NCI-H748 (cell line): ENCODE results near the gene FGF14.
A peak's percentile ranks its signal among the peaks of the same experiment; 100 is the strongest.

Experiments
- DNase-seq: peaks from one replicate; lab custom pipeline; 2025; ENCODE audit not compliant: unreplicated experiment; lab: John Stamatoyannopoulos, UW

The FGF14 gene

DNA sequence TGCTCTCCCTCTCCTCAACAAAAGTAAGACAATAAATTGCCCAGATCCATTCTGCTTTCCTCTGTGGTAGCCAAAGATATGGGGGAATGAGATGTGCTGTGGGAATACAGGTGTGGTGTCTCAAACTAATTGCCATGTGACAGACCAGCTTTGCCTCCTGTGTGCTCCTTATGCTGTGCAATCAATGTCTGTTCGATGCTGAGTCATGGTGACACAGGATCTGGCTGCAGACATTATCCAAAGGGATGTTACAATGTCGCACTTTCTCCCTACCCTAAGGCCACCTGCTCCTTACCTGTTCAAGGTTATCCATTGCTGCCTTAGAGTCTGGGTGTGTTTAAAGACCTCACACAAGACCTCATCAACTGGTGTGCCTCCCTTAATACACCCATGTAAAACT lies 32.5 kb downstream of the FGF14 start:
- DNase-seq, result peak; percentile 76

DNA sequence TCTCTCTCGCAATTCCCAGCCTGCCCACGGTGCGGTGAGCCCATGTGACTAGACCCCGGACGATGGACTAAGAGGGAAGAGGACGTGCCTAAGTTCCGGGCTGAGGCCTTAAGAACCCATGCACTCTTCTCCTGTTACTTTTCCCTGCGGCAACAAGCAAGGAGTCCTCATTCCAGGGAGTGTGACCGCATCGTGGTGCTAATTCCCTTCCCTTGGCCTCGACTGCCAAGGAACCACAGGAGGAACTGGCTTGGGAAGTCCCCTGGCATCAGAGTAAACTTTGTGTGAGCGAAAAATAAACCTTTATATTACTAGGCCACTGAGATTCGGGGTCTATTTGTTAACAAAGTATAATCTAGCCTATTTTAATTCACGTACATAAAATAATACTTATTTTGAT lies 34.0 kb downstream of the FGF14 start:
- no peak for DNase-seq

DNA sequence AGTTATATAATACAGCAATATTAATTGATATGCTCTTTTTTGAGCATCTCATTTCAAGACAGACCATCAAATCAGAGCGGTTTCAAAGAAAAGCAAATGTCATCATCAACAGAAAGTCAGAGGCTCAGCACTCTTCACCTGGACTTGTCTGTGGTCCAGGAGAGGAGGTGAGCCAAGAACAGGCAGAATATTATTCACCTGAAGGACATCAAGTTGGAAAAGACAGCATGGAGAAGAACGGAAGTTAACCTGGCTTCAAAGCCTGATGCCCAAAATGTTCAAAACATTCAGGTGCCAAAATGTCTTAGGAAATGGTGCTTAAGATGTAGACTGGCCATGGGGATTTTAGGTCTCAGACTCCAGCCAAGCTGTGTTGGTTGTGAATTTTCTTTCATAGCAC lies 40.7 kb downstream of the FGF14 start:
- DNase-seq, result no peak

DNA sequence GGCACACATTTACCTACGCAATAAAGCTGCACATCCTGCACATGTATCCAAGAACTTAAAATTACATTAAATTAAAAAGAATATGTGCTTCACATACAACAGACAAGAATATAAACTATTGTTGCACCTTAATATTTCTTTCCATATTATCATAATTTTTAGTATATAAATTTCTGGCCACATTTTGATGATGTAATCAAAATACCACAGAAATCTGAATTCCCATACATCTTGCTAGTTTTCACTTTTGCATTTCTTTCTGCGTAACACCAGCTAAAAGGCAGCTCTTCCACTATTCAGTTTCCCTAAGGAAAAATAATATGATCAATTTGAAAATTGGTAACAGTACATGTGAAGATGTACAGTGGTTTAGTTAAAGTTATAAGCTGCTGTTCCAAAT lies 42.6 kb downstream of the FGF14 start:
- no peak for DNase-seq

DNA sequence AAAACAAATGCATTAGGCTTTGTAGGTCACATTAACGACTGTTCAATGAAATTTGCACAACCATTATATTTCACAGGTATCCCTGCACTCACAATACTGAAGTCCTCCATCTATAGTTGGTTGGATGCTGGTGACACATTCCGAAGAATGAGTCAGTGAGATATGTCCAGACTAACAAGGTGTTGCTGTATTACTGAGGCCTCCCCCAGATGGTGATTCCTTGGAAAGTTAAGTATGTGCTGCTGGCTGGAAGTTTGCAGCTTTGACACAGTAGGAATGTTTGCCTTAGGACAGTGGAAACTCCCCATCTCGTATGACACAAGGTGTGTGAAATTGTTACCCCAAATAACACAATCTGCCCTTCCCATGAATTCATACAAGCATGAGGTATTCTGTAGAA lies 46.6 kb downstream of the FGF14 start:
- DNase-seq, result no peak

DNA sequence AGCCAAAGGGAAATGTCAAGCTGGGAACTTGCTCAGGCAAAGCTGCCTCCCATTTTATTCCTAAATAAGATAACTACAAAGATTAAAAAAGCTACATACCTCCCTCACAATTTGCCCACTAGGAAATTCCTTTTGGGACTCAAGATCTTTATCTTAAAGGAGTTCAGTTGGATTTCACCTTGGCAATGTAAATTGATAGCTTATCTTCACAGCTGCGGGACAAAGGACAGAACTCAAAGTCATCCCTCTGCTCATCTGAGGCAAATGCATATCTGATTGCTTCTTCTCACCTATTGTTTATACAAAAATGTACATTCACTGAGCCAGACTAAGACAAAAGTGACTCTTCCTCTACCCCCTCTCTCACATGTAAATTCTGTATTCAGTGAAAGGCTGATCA lies 47.8 kb downstream of the FGF14 start:
- no peak for DNase-seq

DNA sequence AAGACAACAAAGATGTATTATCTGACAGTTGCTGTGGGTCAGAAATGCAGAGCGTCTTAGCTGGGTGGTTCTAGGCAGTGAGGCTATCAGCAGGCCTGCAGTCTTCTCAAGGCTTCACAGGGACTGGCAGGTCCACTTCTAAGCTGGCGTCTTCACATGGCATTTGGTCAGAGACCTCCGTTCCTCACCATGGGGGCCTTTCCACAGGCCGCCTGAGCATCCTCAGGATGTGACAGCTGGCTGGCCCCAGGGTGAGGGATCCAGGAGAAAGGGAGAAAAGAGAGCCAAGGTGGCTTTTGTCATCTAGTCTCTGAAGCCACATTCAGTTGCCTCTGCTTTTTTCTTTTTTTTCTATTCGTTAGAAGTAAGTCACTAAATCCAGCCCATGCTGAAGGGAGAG lies 50.3 kb downstream of the FGF14 start:
- DNase-seq, result no peak

DNA sequence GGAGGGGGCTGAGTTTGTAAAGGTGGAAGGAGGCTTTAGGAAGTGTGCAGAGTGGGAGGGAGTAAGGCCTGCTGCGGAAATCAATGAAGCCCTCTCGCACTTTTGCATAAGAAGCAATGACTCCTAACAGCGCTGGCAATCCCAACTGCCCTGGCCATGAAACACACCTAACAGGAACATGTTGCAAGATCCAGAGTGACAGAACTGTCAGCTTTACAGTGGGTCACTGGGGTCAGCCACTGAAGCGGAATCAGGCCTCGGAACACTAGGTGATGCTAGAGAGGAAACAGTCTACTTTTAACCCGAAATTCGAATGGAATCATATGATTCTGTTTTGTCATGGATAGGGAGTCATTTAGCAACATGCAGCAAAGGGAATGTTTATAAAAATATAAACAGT lies 54.4 kb downstream of the FGF14 start:
- DNase-seq, result no peak

DNA sequence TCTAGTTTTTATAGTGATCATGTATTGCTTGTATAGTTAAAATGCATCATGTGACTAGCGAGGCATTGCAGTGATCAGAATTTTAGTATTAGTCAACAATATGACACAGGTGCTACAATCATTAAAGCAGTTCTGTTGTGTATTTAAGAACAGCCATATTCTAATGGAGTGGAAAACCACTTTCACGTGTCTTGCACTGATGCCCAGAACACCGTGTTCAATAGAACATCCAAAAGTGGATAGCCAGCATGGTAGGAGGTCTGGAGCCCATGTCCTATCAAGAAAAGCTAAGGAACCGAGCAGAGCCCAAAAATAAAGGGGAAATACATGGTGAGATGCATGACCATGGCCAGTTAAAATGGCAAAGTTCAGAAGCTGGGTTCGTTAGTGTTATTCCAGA lies 55.1 kb downstream of the FGF14 start:
- no peak for DNase-seq

DNA sequence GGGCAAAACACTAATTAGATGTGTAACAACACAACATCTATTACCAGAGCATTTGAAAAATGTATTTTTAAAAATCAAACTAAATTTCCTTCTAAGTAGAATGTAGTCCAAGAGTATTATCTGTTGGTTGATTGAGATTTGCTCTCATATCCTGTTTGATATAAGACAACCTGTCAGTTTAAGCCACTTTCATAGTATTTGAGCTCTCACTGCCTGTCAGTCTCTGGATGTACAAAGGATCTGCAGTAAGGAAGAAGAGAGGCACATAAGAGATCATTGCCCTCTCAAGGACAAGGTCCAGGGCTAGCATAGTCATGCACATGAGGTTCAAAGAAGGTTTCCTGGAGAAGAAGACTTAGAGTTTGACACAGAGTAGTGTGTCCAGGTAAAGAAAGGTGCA lies 57.4 kb downstream of the FGF14 start:
- DNase-seq, result no peak

DNA sequence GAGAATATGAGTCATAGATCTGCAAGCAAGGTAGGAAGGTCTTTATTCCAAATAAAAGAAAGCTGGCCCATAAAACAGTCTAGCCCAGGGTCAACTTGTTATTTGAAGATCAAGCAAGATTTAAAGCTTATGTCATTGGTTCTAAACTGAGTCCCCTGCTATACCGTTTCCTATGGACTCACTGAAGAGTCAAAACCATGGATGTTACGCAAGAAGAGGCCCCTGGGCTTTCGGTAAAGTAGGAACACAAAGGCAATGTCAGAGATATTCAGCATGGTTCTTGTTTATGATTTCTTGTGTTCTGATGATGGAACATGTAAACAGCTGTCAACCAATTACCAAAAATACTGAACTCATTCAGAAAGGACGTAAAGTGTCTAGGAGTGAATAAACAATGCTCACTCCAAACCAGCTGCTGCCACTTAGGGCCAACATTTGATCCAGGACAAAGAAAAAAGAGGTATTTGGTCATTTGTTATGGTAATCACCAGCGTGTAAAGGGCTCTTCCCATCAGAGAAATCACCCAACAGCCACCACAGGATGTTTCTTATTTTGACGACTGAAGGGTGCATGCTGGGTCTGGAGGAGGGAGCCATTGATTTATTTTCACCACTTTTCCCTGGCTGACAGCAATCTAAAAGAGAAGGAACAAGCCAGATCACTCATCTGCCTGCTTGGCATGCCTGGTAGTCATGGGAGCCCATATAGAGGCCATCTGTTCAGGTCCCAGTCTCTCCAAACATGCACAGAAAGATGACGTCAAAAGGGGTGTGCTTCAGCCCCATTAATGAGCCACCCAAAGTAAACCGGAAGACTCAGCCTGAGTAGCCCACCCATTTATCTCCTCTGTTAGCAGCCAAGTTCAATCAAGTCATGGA lies 68.3 kb downstream of the FGF14 start:
- peak; percentile 96 for DNase-seq

DNA sequence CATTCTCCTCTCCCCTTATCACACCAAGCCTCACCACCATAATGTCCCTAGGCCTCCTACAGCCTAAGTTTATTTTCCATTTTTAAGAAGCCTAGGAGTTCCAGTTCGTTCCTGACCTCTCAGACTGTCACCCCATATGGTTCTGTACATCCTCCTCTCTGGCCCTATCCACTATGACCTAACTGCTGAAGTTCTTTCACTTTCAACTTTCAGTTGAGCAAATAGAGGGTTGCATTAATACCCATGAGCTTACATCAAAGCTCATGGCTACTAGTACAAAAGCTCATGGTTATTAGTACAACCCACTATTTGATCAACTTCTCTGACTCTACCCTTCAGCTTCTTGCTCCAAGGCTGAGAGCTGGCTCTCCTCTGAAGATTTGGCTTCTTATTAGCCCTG lies 72.9 kb downstream of the FGF14 start:
- no peak for DNase-seq

DNA sequence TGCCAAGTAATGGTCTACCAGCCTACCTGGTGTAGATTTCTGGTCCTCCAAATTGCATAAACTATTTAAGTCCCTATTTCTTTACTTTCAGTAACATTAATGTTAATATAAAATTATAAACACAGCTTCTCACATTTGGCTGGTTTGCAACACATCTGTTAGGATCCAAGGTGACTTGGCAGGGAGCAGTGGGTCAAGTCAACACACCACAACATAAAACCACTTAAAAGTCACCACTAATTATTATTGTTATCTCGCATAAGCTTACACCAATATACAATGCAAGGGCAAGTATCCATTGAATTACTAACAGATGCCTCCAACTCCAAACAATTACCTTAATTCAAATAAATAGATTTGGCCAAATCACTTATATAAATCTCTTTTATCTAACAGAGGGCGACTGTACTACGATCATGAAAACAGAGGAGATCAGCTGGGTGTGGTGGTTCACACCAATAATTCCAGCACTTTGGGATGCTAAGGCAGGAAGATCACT lies 74.7 kb downstream of the FGF14 start:
- DNase-seq, result peak; percentile 65

DNA sequence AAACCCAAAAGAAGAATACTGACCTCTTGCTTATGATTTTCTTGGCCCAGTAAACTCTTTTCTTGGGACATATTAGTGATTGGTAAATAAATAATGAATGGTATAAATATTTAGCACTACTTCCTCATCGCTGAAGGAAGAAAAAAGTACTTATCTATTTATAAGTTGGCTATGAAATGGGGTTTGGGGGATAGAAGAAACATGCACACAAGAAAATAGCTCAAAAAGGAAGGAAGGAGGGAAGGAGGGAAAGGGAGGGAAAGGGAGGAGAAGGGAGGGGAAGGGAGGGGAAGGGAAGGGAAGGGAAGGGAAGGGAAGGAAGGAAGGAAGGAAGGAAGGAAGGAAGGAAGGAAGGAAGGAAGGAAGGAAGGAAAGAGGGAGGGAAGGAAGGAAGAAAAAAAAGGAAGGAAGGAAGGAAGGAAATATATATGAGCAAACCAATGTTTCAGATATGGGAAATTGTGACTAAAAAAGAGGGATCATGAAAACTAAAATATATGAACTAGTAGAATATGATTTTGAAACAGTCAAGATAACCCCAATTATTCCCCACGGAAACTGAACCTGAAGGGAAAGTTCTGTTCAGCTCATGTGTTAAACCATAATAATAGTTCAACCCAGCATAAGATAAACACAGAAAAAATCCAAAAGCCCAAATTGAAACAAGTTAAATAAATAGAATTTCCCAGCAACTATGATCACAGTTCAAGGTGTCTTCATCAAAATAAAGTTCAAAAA lies 75.3 kb downstream of the FGF14 start:
- no peak for DNase-seq

DNA sequence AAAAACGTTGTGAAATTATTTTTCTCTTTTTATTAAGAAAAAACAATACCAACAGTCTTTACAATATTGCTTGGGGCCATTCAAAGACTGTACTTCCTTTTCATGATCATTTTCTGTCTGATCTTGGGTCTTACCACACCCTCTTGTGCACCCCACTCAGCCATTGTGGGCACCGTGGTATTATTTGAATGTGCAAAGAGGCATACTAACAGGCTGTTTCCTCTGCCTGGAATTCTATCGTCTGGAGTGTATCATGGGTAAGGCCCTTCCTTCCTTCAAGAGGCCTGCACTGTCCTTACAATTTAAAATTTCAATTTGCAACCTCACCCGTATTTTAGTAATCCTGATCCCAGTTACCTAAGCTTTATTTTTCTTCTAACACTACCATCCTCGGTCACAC lies 76.5 kb downstream of the FGF14 start:
- peak; percentile 41 for DNase-seq

DNA sequence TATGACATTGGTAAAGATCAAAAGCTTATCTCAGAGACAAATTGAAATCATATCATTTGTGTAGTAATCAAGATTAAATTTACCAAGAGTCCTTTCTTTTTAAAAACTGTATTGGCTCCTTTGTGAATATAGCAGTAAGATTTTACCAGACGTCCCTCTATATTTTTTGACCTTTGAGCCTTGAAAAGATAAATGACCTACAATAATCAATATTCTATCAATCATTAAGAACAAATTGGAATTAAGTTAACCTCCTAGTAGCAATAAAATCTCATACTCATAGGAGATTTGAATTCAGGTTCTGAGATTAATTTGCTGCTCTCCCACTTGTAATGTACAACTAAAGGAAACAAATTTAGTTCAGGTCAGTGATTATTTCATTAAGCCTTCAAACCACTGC lies 78.3 kb downstream of the FGF14 start:
- DNase-seq, result no peak

DNA sequence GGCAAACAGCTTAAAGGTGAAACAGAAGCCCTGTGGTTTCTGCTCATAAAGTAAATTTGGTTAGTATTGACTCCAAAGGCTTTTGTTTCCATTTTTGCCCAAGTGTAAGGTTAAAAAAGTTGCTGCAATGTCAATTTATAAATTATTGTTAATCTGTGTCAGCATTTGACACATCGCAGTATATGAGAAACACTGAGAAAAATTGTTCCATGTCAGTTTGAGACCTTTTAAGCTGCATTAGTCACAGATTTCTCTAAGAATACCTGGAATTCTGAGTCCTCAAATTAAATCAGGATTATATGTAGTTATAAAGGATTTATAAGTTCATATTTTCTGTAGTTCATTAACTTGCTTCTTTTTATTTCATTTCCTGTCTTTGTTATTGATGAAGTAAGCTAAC lies 78.8 kb downstream of the FGF14 start:
- no peak for DNase-seq

DNA sequence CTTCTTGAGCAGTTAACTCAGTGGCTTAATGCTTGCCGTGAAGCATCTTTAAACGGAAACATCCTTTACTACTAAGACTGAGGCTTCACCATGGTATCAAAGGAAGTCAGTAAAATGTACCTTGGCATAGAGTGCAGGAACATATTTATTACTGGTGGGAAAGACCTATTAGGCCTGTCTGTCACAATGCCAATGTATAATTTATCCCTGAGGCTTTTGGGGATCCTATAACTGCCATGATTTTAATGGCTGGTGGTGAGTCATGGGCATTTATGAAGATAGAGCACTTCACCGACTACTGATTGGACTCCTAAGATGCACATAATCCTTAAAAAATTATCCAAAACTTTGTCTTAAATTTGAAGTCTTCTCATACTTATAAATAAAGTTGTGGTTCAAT lies 79.6 kb downstream of the FGF14 start:
- DNase-seq, result no peak

DNA sequence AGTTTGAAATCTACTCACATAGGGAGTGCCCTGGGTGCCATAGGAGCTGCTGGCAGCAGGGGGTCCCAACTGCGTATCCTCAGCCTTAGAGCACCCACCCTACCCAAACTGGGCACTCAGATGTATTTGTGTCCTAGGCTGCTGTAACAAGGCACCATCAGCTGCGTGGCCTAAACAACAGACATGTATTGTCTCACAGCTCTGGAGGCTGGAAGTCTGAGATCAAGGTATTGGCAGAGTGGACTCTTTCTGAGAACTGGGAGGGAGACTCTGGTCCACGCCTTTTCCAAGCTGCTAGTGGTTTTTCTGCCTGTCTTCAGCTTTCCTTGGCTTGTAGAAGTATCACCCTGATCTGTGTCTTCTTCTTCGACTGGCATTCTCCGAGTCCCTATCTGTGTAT lies 83.6 kb downstream of the FGF14 start:
- no peak for DNase-seq

DNA sequence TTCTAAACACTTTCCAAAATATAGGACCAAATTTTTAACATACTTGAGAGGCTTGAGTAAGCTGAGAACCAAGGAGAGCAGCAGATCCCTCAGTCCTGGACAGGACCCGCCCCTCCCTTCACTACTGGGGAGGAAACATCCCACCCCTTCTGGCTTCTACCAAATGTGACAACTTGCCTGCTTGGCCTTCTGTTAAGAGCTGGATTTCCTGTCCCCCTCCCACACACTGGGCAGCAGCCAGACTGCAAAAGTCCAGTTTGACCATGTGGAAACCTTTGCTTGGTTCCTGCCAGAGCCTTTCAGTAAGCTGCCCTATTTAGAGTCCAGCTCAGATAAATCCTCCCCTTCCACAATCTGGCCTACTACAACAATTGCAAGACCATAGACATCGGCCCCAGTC lies 84.3 kb downstream of the FGF14 start:
- no peak for DNase-seq

DNA sequence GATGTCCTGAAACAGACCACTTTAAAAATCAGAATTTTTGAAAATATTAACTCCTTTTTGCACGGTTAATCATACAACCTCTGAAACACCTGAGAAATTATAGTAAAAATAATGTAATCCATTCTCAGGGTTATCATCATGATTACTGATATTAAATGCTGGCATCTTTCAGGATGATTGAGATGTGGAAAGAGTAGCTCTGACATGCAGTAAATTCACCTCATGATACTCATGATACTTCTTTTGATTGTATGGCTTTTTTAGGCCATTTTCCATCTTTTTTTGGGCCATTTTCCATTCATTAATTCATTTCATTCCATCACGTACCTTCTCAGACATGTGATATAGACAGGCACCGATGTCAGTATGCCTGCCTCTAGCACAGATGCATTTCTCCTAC lies 85.1 kb downstream of the FGF14 start:
- no peak for DNase-seq

DNA sequence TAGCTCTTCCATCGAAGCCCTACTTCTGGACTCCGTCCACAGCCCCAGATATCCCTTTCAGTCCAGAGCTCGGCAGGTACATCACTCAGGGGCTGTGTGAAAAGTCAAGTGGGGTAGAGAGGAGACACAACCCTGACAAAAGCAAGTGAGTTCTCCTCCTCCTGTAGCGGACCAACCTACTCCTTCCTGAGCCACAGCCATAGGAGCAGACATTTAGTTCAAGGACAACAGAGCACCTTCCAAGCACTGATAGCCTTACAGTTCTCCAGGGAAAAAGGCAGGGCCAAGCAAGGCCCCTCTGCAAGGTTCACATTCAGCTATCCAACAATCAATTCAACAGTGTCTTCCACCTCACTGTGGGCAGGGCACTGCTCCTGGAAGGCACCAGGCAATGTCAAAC lies 89.0 kb downstream of the FGF14 start:
- DNase-seq, result no peak
